Measurements from ENCODE around the gene SPATA33. TPM values are rescaled to one million over a fixed set of nuclear protein-coding genes. Genes with fewer than 3 reads are reported as not detected.

The SPATA33 gene
- total and polyA plus RNA-seq, 2 experiments from 2014 or later: 2.7 to 7.5 TPM

DNA sequence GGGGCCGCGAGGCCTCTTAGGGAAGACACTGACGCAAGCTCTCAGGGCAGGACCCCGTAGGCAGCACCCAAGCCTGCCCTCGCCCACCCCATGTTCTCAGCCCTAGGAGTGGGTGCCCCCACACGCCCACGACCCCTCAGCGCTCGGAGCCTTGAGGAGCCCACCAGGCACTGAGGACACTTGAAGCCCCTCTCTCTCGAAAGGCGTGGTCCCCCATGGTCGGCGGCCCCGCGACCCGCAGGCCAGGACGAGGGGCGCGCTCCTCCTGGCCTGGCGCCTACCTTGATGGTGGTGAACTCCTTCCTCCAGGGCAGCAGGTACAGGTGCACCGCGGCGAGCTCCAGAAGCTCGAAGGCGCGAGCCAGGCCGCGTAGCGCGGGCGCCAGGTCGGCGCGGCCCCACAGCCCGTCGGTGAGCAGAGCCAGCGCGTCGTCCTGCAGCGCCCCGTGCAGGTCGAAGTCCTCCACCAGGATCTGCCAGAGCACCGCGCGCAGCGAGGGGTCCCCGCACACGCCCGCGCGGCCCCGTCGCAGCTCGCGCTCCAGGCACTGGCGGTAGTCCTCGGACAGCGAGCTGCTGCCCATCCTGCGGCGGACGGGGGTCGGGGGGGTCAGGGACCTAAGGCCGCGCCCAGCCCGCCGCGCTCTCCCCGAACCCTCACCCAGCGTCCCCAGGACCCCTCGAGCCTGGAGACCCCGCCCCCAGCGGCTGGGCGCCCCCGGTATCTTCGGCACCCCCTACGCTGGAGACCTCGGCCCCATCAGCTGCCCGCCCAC, 43.2 kb downstream of the SPATA33 start:
- peak overlapping the region; percentile 84 for H3K9ac ChIP-seq
- no peaks in the 10 kb centered on the region for H3K27me3 ChIP-seq (replicated peaks; ENCODE audit: insufficient read depth)
- H3K36me3 ChIP-seq (ENCODE audit: low read depth): no peaks in the 10 kb centered on the region; the same call in 1 of the 2 replicates
- 0 out of 2 replicates have a peak, but pooled peaks cover 4% of the 10 kb centered on the region for H3F3A ChIP-seq (ENCODE audit: insufficient read depth)
- H3K4me3 ChIP-seq: peak overlapping the region; percentile 85
- H2AFZ ChIP-seq: peak overlapping the region; percentile 82
- peak overlapping the region; percentile 71 for H3K27ac ChIP-seq
- in situ Hi-C loops (cut with MboI): no loop called here
- H3K4me2 ChIP-seq (ENCODE audit: unreplicated experiment): peak overlapping the region; percentile 97
- H3K4me1 ChIP-seq (ENCODE audit: insufficient read depth): peaks cover 6% of the 10 kb centered on the region
- H3K9me2 ChIP-seq (ENCODE audit: insufficient read depth): no peaks in the 10 kb centered on the region
- H3K9me3 ChIP-seq (ENCODE audit: low read depth): no peaks in the 10 kb centered on the region
- no peak for TF ChIP-seq EZH2phosphoT487 (IDR thresholded peaks at IDR 0.05; ENCODE audit: insufficient read depth, low read depth)
- no peak for TF ChIP-seq EZH2 (IDR thresholded peaks at IDR 0.05; ENCODE audit: insufficient read depth, poor library complexity, severe bottlenecking)
- no peaks in the 10 kb centered on the region for H3K79me2 ChIP-seq (ENCODE audit: insufficient read depth)
- peak; percentile 82 for DNase-seq
- no peaks in the 10 kb centered on the region for H4K20me1 ChIP-seq (ENCODE audit: insufficient read depth)
- 3 to 4% methylated on average over 28 to 49 of the region's 78 CpGs for WGBS, 2 experiments (ENCODE audit: low coverage in 1 of 2, low lambda C conversion rate in 2 of 2, missing lambda C conversion rate in 2 of 2)

DNA sequence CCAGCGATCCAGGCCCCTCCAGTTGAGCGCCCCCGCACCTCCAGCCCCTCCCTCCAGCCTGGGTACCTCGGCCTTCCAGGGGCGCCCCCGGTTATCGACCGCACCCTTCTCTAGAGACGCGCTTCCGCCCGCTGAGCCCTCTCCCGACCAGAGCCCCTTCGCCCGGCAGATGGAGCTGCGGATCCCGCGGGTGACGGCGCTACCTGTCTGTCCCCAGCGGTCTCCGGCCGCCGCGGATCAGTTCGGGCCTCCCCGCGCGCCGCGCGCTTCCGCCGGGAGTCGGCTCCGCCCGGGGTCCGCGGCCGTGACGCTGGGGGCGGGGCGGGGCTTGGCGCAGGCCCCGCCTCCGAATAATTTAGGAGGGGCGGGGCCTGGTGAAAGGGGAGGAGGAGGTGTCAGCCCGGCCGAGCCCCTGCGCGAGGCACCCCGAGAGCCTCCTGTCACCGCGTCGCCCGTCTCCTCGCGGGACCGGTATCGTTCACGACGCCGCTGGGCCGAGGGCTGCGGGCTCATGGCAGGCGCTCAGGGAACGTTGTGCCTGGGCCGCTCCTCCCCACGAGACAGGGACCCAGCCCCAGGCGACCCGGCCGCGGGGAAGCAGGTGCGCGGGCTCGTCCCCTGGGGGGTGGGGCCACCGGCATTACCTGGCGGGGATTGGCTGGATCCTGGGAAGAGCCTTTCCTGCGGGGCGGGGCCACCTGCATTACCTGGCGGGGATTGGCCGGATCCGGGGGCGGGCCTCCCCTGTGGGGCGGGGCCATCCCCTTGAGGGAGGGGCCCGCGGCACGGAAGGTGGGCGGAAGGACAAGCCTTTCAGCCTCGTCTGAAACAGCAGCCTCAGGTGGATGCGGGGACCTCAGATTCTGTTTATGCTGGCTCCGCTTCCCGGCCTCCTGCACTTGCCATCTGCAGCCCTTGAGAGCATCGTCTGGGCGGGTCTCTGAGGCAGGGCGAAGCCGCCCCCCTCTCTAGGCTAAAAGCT, 44.1 kb downstream of the SPATA33 start, which contains the start of gene SPATA2L:
TSS of gene SPATA2L (minus strand) at position 281 of the 982 bp plus-strand sequence. CDS start 473 bp downstream, outside the sequence.
- Histone ChIP-seq H3K27ac (peak within 1 kb of the TSS; percentile 71), H3K27me3 (replicated peaks; ENCODE audit: insufficient read depth) (no peaks in the 10 kb centered on the region), H4K20me1 (ENCODE audit: insufficient read depth) (no peaks in the 10 kb centered on the region), H2AFZ (peak within 1 kb of the TSS; percentile 82), H3K4me3 (peak within 1 kb of the TSS; percentile 85), H3K4me2 (ENCODE audit: unreplicated experiment) (peak within 1 kb of the TSS; percentile 97), H3K4me1 (ENCODE audit: insufficient read depth) (peaks cover 10% of the 10 kb centered on the region), H3K79me2 (ENCODE audit: insufficient read depth) (no peaks in the 10 kb centered on the region), H3K9me2 (ENCODE audit: insufficient read depth) (no peaks in the 10 kb centered on the region), H3F3A (ENCODE audit: insufficient read depth) (0 out of 2 replicates have a peak, but pooled peaks cover 4% of the 10 kb centered on the region), H3K36me3 (ENCODE audit: low read depth) (no peaks in the 10 kb centered on the region; the same call in 1 of the 2 replicates), H3K9ac (peak within 1 kb of the TSS; percentile 84), H3K9me3 (ENCODE audit: low read depth) (no peaks in the 10 kb centered on the region)
- WGBS, 2 experiments (ENCODE audit: low coverage in 1 of 2, low lambda C conversion rate in 2 of 2, missing lambda C conversion rate in 2 of 2): 4% methylated on average over 81 to 83 of the region's 97 CpGs
- in situ Hi-C loops (cut with MboI): no loop called here
- DNase-seq: peak; percentile 88
- TF ChIP-seq EZH2 (IDR thresholded peaks at IDR 0.05; ENCODE audit: insufficient read depth, poor library complexity, severe bottlenecking): no peak
- TF ChIP-seq EZH2phosphoT487 (IDR thresholded peaks at IDR 0.05; ENCODE audit: insufficient read depth, low read depth): no peak

DNA sequence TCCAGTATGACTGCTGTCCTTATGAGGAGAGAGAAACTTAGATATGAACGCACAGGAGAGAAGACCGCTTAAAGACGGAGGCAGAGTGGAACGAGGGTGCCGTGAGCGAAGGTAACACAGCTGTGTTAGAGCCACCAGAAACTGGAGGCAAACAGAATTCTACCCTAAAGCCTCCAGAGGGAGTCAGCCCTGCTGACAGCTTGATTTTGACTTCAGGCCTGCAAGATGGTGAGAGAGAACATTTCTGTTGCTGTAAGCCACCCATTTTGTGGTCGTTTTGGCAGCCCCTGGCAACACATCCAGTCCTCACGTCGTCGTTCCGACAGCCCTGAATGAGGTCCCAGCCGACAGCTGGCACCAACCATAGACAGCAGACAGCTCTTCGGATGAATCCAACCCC, 46.6 kb downstream of the SPATA33 start:
- Histone ChIP-seq H3K4me1 (ENCODE audit: insufficient read depth) (peaks cover 10% of the 10 kb centered on the region), H3K9me2 (ENCODE audit: insufficient read depth) (no peaks in the 10 kb centered on the region), H3K36me3 (ENCODE audit: low read depth) (no peaks in the 10 kb centered on the region), H2AFZ (no peak overlapping the region), H3K9ac (no peak overlapping the region), H3K27ac (no peak overlapping the region), H3K4me2 (ENCODE audit: unreplicated experiment) (no peak overlapping the region), H3K9me3 (ENCODE audit: low read depth) (no peaks in the 10 kb centered on the region), H3K27me3 (replicated peaks; ENCODE audit: insufficient read depth) (no peaks in the 10 kb centered on the region), H4K20me1 (ENCODE audit: insufficient read depth) (no peaks in the 10 kb centered on the region), H3K4me3 (no peak overlapping the region), H3F3A (ENCODE audit: insufficient read depth) (0 out of 2 replicates have a peak, but pooled peaks cover 4% of the 10 kb centered on the region), H3K79me2 (ENCODE audit: insufficient read depth) (no peaks in the 10 kb centered on the region)
- WGBS, 2 experiments (ENCODE audit: low coverage in 1 of 2, low lambda C conversion rate in 2 of 2, missing lambda C conversion rate in 2 of 2): 50 to 61% methylated on average over 13 of the region's 13 CpGs
- in situ Hi-C loops (cut with MboI): no loop called here
- TF ChIP-seq EZH2 (IDR thresholded peaks at IDR 0.05; ENCODE audit: insufficient read depth, poor library complexity, severe bottlenecking): no peak
- TF ChIP-seq EZH2phosphoT487 (IDR thresholded peaks at IDR 0.05; ENCODE audit: insufficient read depth, low read depth): no peak
- DNase-seq: no peak

DNA sequence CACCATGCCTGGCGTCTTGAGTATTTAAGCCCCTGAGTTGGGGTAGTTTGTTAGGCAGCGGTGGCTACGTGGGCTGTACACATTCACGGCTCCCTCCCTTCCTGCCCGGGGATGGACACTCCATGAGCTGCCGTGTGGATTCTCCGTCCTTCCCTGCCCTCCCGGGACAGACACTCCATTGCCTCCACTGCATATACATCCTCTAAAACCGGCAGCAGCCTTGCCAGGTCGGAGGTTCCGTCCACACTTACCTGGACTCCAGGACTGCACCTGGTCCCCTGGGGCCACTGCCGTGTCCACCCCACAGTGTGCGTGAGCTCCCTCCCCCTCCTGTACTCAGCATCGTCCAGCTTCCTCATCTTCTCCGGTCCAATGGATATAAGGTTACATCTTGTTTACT, 47.4 kb downstream of the SPATA33 start:
- H3K79me2 ChIP-seq (ENCODE audit: insufficient read depth): no peaks in the 10 kb centered on the region
- H3K36me3 ChIP-seq (ENCODE audit: low read depth): no peaks in the 10 kb centered on the region
- DNase-seq: no peak
- no peak overlapping the region for H3K4me3 ChIP-seq
- no peaks in the 10 kb centered on the region for H3K27me3 ChIP-seq (replicated peaks; ENCODE audit: insufficient read depth)
- no peaks in the 10 kb centered on the region for H3F3A ChIP-seq (ENCODE audit: insufficient read depth)
- peaks cover 10% of the 10 kb centered on the region for H3K4me1 ChIP-seq (ENCODE audit: insufficient read depth)
- TF ChIP-seq EZH2phosphoT487 (IDR thresholded peaks at IDR 0.05; ENCODE audit: insufficient read depth, low read depth) (no peak), EZH2 (IDR thresholded peaks at IDR 0.05; ENCODE audit: insufficient read depth, poor library complexity, severe bottlenecking) (no peak)
- H4K20me1 ChIP-seq (ENCODE audit: insufficient read depth): no peaks in the 10 kb centered on the region
- H3K9me2 ChIP-seq (ENCODE audit: insufficient read depth): no peaks in the 10 kb centered on the region
- 65 to 70% methylated on average over 15 of the region's 15 CpGs for WGBS, 2 experiments (ENCODE audit: low coverage in 1 of 2, low lambda C conversion rate in 2 of 2, missing lambda C conversion rate in 2 of 2)
- H2AFZ ChIP-seq: no peak overlapping the region
- in situ Hi-C loops (cut with MboI): no loop called here
- H3K27ac ChIP-seq: no peak overlapping the region
- H3K9ac ChIP-seq: no peak overlapping the region
- no peaks in the 10 kb centered on the region for H3K9me3 ChIP-seq (ENCODE audit: low read depth)
- H3K4me2 ChIP-seq (ENCODE audit: unreplicated experiment): no peak overlapping the region

Measured in GM23248 (cell line).